Activated CD8-positive, alpha-beta T cell treated with anti-CD3 and anti-CD28 coated beads for 36 hours (primary cell): ENCODE results near the gene INTS3. TPM values are rescaled to one million over a fixed set of nuclear protein-coding genes. Genes with fewer than 3 reads are reported as not detected.
"Not testable (repeated sequence)": the region's sequence is repeated elsewhere in the genome, so short reads cannot be mapped to it uniquely, and the experiment has no call there.

ENCODE experiments used
- ATAC-seq: fragments of 200-7000 bp; cut with Tn5 transposase; one replicate; pipeline ENCODE4 v1.10.0; 2021; ENCODE audit warnings: mild to moderate bottlenecking, moderate library complexity
- CTCF ChIA-PET: fragments of 350-600 bp; sonication (Branson Sonifier 250); formaldehyde crosslinking; loops from one replicate; lab custom pipeline; 2021; ENCODE audit warnings: antibody characterized with exemption; lab: Charles Lee
- POLR2A ChIA-PET: fragments of 350-600 bp; sonication (Branson Sonifier 250); formaldehyde crosslinking; loops from one replicate; lab custom pipeline; 2021; ENCODE audit warnings: antibody characterized with exemption; lab: Charles Lee
- DNase-seq: peaks from one replicate; pipeline ENCODE4 v3.0.0-alpha.2; 2020
- H3K27ac Mint-ChIP-seq: one replicate; pipeline ENCODE4 v1.8.0; 2021; ENCODE audit warnings: mild to moderate bottlenecking, mixed read lengths
- H3K27me3 Mint-ChIP-seq: one replicate; pipeline ENCODE4 v1.8.0; 2021; ENCODE audit warnings: mixed read lengths
- H3K36me3 Mint-ChIP-seq: one replicate; pipeline ENCODE4 v1.8.0; 2021; ENCODE audit warnings: low read depth, mixed read lengths
- H3K4me1 Mint-ChIP-seq: one replicate; pipeline ENCODE4 v1.8.0; 2021; ENCODE audit warnings: low read depth, mixed read lengths
- H3K4me3 Mint-ChIP-seq: one replicate; pipeline ENCODE4 v1.8.0; 2021; ENCODE audit warnings: mild to moderate bottlenecking, moderate library complexity, mixed read lengths
- H3K9me3 Mint-ChIP-seq: one replicate; pipeline ENCODE4 v1.8.0; 2021; ENCODE audit warnings: mixed read lengths
- intact Hi-C: fragments of 100-400 bp; cut with micrococcal nuclease; formaldehyde crosslinking; loops from one replicate; pipeline ENCODE4 v1.10.0; 2022
- total RNA-seq, 2 experiments: library from RNA; stranded (reverse); gene quantifications; one replicate each; pipeline ENCODE4 v1.2.3, GENCODE V29; 2021
- TF ChIP-seq, protein P1 (sequence below): fragments of 200-600 bp; IDR thresholded peaks from one replicate; pipeline ENCODE4 v1.8.0; 2022; ENCODE audit warnings: antibody characterized with exemption, mild to moderate bottlenecking

INTS3 gene
- total RNA-seq, 2 experiments from 2014 or later, result 45.0 to 45.5 TPM

DNA sequence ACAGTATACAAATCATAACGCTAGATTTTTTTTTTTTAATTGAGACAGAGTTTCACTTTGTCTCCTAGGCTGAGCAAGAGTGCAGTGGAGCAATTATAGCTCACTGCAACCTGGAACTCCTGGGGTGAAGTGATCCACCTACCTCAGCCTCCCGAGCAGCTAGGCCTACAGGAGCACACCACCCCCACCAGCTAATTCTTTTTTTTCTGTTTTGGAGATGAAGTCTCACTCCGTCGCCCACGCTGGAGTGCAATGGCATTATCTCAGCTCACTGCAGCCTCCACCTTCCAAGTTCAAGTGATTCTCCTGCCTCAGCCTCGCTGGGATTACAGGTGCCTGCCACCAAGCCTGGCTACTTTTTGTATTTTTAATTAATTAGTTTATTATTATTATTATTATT, 28.1 kb upstream of the INTS3 start:
- Mint-ChIP-seq H3K4me3 (no peak overlapping the region), H3K36me3 (no peaks in the 10 kb centered on the region), H3K27me3 (peaks cover 2% of the 10 kb centered on the region), H3K27ac (no peak overlapping the region), H3K4me1 (no peaks in the 10 kb centered on the region), H3K9me3 (no peaks in the 10 kb centered on the region)
- ChIA-PET POLR2A (no interaction called here), CTCF (interaction anchor here (1.2 kb wide), 1 partner anchor 22 kb away, joined by 3 read pairs; the partner anchor contains the start of gene NPR1)
- TF ChIP-seq, protein P1, sequence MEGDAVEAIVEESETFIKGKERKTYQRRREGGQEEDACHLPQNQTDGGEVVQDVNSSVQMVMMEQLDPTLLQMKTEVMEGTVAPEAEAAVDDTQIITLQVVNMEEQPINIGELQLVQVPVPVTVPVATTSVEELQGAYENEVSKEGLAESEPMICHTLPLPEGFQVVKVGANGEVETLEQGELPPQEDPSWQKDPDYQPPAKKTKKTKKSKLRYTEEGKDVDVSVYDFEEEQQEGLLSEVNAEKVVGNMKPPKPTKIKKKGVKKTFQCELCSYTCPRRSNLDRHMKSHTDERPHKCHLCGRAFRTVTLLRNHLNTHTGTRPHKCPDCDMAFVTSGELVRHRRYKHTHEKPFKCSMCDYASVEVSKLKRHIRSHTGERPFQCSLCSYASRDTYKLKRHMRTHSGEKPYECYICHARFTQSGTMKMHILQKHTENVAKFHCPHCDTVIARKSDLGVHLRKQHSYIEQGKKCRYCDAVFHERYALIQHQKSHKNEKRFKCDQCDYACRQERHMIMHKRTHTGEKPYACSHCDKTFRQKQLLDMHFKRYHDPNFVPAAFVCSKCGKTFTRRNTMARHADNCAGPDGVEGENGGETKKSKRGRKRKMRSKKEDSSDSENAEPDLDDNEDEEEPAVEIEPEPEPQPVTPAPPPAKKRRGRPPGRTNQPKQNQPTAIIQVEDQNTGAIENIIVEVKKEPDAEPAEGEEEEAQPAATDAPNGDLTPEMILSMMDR, result no peak
- intact Hi-C loops, result no loop called here
- DNase-seq, result no peak
- no peak for ATAC-seq

DNA sequence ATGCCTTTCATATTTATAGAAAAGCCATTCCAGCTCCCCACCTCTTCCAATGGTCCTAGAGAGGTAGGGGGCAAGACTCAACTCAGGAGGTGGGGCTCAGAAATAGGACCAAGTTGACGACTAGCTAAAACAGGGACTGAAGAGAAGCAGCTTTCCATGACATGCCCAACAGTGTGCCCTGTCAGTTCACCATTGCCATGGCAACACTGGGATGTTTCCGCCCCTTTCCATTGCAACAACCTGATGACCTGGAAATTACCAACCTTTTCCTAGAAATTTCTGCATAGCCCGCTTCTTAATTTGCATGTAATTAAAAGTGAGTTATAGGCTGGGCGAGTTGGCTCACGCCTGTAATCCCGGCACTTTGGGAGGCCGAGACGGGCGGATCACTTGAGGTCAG, 22.4 kb upstream of the INTS3 start:
- H3K36me3 Mint-ChIP-seq, result no peaks in the 10 kb centered on the region
- no peak for ATAC-seq
- TF ChIP-seq, protein P1, result no peak
- no peak overlapping the region for H3K27ac Mint-ChIP-seq
- no peaks in the 10 kb centered on the region for H3K9me3 Mint-ChIP-seq
- peak; percentile 11 for DNase-seq
- no peak overlapping the region for H3K4me3 Mint-ChIP-seq
- H3K4me1 Mint-ChIP-seq, result no peaks in the 10 kb centered on the region
- H3K27me3 Mint-ChIP-seq, result no peaks in the 10 kb centered on the region
- intact Hi-C loops, result no loop called here
- CTCF ChIA-PET, result no interaction called here
- POLR2A ChIA-PET, result no interaction called here

DNA sequence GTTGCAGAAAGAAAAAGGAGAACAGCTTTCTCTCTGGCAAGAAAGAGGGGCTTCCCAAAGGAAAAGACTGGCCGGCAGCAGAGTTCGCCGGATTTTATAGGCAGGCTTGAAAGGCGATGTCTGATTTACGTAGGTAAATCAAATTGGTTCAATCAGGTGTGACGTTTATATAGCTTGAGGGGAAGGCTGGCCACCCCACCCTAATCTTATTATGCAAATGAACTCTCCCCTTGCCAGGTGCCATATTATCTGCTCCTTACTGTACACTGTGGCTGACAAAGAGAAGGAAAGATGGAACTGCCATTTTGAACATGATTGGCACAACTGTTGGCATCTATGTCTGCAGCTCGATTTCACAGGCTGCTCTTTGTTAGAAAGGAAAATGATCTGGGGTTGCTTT, 16.8 kb upstream of the INTS3 start:
- H3K9me3 Mint-ChIP-seq, result no peaks in the 10 kb centered on the region
- H3K27me3 Mint-ChIP-seq, result peaks cover 3% of the 10 kb centered on the region
- ATAC-seq, result no peak
- DNase-seq, result no peak
- no peak overlapping the region for H3K27ac Mint-ChIP-seq
- intact Hi-C loops, result no loop called here
- POLR2A ChIA-PET, result no interaction called here
- no peaks in the 10 kb centered on the region for H3K36me3 Mint-ChIP-seq
- H3K4me1 Mint-ChIP-seq, result no peaks in the 10 kb centered on the region
- TF ChIP-seq, protein P1, result no peak
- H3K4me3 Mint-ChIP-seq, result no peak overlapping the region
- CTCF ChIA-PET, result no interaction called here

DNA sequence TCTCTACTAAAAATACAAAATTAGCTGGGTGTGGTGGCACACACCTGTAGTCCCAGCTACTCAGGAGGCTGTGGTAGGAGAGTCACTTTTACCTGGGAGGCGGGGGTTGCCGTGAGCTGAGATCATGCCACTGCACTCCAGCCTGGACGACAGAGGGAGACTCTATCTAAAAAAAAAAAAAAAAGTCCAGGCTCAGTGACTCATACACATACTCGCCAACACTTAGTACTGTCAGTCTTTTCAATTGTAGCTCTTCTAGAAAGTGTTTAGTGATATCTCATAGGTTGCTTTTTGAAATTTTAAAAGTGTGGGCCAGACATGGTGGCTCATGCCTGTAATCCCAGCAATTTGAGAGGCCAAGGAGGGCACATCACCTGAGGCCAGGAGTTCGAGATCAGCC, 11.6 kb upstream of the INTS3 start:
- ChIA-PET POLR2A (interaction anchor here (1.0 to 1.2 kb wide), 2 partner anchors 18 to 25 kb away, joined by 3 read pairs; no protein-coding TSS in a partner anchor), CTCF (interaction anchor here (1.9 kb wide), 1 partner anchor 38 kb away, joined by 7 read pairs; the partner anchor contains the start of gene NPR1)
- H3K4me1 Mint-ChIP-seq, intact Hi-C loops, DNase-seq, H3K9me3 Mint-ChIP-seq, H3K4me3 Mint-ChIP-seq, ATAC-seq, H3K27me3 Mint-ChIP-seq, H3K36me3 Mint-ChIP-seq, H3K27ac Mint-ChIP-seq: not testable (repeated sequence)

DNA sequence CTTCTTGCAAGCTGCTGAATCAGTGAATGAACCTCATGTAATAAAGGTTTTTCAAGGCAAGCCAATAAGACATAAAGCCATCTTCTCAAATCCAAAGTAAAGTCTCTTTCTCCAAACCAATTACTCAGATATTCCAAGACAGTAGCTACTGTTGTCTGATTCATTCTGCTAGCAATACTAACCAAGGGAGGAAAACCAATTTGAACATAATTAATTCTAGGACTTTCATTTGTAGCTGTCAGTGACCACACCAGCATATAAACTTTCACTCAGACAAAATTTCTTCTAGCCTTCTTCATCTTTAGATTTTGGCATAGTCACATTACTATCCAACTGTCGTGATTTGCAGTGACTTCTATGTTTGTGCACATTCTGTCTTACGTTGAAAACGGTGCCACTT, 10.5 kb upstream of the INTS3 start:
- Mint-ChIP-seq H3K9me3 (no peaks in the 10 kb centered on the region), H3K36me3 (no peaks in the 10 kb centered on the region), H3K4me1 (peaks cover 3% of the 10 kb centered on the region), H3K27me3 (peaks cover 3% of the 10 kb centered on the region), H3K4me3 (no peak overlapping the region), H3K27ac (no peak overlapping the region)
- TF ChIP-seq, protein P1, result no peak
- ChIA-PET CTCF (interaction anchor here (0.8 to 1.9 kb wide), 2 partner anchors 39 to 222 kb away, joined by 3 to 7 read pairs; partner anchors contain the start of gene NPR1), POLR2A (no interaction called here)
- intact Hi-C loops, result no loop called here
- ATAC-seq (no peak), DNase-seq (no peak)
